Activated CD4-positive, alpha-beta T cell treated with anti-CD3 and anti-CD28 coated beads, Interleukin-2, amount 50 U/mL, for 4 hours (primary cell): ENCODE measurements around the gene SGPL1.
"Not testable (repeated sequence)": the region's sequence is repeated elsewhere in the genome, so short reads cannot be mapped to it uniquely, and the experiment has no call there.

Experiments used
- DNase-seq, 2 experiments: peaks; one replicate each; pipeline ENCODE4 v3.0.0-alpha.2; 2020

The SGPL1 gene

DNA sequence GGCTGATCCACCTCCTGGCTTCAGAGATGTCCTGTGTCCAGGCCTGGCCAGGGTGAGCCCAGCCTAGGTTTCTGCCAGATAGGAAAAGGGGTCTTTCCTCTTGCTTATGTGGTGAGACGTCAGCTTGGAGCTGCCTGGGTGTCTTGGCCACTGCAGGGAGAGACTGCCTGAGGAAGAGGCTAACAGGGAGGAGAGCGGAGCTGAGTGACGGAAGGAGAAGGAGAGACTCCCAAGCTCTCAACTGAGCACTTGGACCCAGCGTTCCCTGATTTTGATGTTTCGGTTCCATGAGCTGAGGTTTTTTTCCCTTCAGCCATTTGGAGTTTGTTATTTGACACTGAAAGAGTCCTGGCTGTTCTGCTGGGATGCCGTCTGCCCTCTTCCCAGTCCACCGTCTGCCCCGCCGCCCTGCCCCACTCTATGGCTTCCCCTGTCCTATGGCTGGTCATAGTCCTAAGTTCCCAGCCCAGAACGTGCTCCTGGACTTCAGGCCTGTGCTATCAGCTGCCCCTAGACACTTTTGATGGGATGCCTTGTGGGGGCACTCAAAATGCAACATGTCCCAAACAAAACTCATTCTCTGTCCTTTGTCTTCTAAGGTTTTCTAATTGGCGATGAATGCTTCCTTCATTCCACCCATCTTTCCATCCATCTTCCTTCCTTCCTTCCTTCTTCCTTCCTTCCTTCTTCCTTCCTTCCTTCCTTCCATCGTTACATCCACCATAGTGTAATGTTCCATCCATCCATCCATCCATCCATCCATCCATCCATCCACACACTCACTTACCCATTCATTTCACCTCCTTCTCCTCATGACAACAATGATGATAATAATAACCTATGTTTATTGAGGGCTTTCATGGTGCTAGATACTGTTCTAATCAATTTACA is 92.9 kb downstream of the SGPL1 start:
- no peak for DNase-seq

GRCh38 chr10:70909326-70909935 is 93.7 kb downstream of the SGPL1 start:
- no peak for DNase-seq

GRCh38 chr10:70910486-70911341 is 95.0 kb downstream of the SGPL1 start:
- no peak for DNase-seq

- no peak for DNase-seq
Observed at GRCh38 chr10:70911386-70911785, 95.6 kb downstream of the SGPL1 start.

DNA sequence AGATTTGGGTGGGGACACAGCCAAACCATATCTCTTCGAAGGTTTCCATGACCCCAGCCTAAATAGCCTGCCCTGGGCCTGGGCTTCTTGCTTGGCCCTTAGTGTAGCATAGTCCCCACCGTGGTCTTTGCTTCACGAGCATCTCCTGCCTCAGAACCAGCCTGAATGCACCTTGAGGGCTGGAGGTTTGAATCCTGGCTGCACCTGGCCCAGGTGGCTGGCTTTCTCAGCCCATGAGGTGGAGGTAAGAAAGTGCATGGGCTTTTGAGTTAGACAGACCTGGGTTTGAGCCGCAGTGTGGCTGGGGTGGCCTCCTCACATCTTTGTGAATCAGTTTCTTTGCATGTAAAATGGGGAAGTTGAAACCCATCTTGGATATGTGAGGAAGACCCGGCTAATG is 96.8 kb downstream of the SGPL1 start:
- no peak for DNase-seq

DNA sequence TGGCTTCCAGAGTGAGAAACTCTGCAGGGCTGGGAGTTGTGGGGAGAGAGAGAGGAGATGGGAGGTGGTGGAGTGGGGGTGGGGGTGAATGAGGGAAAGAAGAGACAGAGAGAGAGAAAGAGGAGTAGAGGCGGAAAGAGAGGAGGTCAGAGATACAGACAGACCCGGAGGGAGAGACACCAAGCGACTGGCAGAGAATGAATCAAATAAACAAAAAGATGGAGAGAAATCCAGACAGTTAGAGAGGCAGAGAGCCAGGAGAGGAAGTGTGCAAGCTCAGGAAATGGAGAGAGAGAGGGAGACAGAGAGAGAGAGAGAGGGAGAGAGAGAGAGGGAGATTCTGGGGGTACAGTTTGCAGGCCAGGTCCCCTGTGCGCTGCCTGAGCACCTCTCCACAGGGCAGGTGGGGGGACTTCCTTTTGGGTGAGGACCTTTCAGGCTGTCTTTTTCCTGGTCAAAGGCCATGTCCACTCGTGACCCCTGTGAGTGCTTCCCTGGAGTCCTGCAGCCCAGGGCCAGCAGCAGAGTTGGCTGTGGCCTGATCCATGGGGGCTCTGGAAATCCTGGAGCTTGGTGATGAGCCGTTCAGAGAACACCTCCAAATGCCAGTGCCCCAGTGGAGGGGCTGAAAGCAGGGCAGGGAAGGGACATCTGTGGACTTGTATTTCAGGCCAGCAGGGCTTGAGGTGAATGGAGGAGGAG is 97.6 kb downstream of the SGPL1 start:
- no peak for DNase-seq

GRCh38 chr10:70913893-70914240 is 98.1 kb downstream of the SGPL1 start:
- DNase-seq, result no peak

DNA sequence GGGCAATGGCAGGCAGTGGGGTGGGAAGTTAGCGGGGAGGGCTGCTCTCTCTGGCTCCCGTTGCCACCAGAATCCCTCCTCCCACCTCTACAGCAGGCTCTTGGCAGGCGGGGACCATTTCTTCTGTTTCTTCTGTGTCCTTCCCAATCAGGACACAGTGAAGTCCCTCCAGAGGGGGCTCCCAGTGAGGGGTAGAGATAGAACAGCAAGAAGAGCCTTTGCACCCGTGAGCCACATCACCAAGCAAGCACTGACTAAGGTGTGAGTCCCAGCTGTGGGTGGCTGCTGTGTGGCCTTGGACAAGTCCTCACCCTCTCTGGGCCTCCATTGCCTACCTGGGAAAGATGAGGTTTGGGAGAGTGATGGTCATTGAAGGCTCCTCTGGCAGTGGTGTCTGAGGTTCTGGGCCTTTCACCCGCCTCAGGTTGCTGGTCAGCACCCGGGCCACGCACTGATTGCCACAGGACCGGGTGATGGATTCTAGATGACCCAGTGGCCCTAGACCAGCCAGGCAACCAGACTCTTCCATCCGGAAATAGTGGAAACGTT is 98.6 kb downstream of the SGPL1 start:
- no peak for DNase-seq

- DNase-seq, result no peak
Observed at GRCh38 chr10:70915206-70915605, 99.5 kb downstream of the SGPL1 start.

DNA sequence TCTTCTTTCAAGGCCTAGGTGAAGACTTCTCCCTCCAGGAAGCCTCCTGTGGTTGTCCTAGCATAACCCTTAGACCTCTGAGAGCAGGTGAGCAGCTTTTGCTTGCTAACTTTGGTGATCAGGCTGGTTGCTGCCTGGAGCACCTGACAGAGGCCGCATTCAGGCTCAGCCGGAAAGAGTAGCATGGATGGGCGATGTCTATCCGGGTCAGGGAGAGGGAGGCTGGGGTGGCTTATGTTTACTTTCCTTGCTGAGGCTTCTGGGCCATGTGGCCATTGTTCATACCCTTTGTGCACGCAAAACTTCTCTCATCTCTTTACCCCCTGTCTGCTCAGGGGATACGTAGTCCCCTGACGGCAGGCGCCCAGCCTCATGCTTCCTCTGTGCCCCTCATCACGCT is 100.1 kb downstream of the SGPL1 start:
- no peak for DNase-seq

GRCh38 chr10:70916241-70916640 is 100.5 kb downstream of the SGPL1 start:
- no peak for DNase-seq

DNA sequence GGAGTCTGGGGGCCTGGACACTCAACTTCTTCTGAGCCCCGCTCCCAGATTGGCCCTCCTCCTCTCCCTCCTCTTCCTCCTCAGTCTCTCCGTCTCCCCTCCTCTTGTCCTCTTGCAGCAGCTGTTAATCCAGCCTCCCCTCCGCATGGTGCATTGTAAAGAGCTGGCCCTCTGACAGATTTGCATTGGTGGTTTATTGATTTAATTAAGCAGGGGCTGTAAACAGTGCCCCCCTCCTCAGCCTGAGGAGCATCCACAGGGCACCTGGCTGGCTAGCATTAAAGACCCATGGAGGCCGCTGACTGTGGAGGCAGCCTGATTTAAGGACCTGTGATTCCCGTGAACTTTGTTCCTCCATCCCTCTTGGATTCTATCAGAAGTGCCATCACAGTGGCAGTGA is 101.5 kb downstream of the SGPL1 start:
- DNase-seq, result no peak

- no peak for DNase-seq
Observed at GRCh38 chr10:70917635-70918034, 101.9 kb downstream of the SGPL1 start.

DNA sequence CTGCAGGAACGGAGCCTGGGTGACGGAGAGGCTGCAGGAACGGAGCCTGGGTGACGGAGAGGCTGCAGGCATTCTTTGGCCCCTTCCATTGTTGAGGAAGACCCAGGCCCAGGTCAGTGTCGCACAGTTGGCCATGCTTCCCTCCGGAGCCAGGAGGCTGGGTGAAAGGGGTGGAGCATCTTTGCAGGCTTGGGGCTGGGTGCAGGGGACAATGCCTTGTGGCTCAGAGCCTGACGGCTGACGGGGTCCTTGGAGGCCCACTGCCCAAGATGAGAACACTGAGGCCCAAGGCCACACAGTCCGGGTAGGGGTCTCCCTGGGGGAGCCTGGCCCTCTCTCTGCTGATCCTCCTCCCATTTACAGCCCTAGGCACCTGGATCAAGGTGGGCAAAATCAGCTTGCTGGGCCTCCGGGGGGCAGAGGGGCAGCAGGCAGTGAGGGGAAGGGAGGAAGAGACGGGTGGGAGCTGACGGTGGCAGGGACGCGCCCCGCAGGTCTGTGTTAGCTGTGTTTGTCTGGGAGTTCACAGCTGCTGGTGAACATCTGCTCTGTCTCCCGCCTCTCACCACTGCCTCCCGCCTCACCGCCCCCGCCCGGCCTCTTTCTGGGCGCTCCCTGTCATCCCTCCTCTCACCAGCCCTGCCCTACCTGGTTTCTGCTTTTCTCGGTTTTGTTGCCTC is 103.2 kb downstream of the SGPL1 start:
- DNase-seq, result no peak

- DNase-seq, result not testable (repeated sequence)
Observed at GRCh38 chr10:70919906-70920305, 104.2 kb downstream of the SGPL1 start.

DNA sequence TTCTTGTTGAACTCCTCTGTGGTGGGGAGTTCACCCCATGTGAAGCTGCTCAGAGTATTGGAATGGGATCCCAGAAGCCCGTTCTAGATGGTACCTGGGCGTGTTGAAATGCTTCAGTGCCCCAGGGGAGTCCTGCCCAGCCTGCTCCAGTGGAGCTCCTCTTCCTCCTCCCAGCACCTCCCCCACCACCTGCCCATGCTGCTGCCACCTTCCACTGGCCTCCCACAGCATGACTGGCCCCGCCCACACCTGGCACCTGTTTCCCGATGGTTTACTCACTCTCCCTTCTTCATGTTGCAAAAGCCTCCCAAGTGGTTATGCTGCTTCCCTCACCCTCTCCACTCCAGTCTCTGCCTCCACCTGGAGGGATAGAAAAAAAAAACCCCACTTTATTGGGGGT is 104.8 kb downstream of the SGPL1 start:
- DNase-seq, result no peak

DNA sequence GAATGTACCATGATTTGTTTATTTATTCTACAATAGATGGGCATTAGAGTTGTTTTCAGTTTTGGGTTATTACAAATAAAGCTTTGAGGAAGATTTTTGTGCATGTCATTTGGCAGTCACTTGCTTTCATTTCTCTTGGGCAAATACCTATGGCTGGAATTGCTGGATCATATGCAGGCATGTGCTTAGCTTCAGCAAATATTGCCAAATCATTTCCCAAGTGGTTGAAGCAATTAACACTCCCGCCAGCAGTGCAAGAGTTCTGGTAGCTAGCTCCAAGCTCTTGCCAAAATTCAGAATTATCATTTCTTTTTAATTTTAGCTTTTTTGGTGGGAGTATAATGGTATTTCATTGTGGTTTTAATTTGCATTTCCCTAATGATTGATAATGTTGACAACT is 105.5 kb downstream of the SGPL1 start:
- DNase-seq, result no peak

DNA sequence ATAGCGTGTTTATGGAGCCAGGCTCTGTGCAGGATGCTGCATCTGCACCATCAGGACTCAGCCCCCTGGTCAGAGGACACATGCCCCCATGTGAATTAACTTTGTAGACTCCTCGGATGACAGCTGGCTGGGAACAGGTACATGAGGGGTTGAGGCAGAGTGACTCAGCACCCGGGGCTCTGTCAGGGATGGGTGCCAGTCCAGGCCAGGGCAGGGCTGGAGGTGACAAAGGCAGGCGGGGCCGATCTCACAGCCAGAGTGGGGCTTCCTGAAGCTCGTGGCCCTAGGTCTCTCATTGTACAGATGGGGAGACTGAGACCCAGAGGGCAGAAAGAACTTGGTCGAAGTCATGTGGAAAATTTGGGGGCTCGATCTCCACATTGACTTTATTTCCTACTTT is 107.9 kb downstream of the SGPL1 start:
- DNase-seq, result no peak

- peak; percentile 38 to 40 for DNase-seq
Observed at GRCh38 chr10:70925377-70926225, 109.9 kb downstream of the SGPL1 start.

DNA sequence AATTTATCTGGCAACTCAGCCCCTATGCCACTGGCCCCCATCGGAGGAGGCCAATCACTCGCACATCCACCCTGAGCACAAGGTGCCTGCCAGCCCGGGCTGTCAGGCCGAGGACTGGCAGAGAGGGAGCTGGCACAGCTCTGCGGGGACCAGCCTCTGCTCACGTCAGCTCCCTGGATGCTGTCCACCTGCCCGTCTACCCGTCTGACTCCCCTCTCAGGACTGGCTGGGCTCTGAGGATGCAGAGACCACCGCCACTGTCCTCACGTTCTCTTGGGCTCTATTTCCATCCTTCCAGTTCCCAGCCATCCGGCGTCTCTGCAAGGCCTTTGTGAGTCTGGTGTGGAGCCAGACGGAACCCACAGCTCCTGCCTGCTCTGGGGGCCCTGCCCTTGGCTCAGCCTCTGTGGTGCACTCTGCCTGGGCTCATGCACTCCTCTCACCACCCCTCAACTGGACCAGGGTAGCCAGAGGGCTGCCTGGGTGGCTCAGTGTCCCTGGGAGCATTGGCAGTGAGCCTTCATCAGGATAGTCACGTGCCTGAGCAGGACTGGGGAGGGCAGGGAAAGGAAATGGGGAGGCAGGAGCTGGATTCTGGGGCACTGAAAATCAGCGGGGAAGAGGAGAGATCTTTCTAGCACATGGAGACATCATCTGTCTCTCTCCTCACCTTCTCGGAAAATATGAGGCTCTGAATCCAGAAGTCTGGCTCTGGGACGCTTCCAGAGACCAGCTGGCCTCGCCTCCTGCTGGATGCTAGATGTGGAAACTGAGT is 110.7 kb downstream of the SGPL1 start:
- no peak for DNase-seq
